ENCODE measurements around the gene TNFAIP3. TPM values are rescaled to one million over a fixed set of nuclear protein-coding genes. Genes with fewer than 3 reads are reported as not detected.

Gene TNFAIP3
- total and polyA plus RNA-seq, 2 of the 8 experiments (the other 6 are each of a cell fraction or from before 2014, with no cell fraction given) = 1.6 to 2.0 TPM

GRCh38 chr6:137923866-137924653 is 57.0 kb downstream of the TNFAIP3 start:
- no peak overlapping the region for H2AFZ ChIP-seq (ENCODE audit: low read length)
- H3K18ac ChIP-seq (ENCODE audit: extremely low read depth, low read length) = no peak overlapping the region
- H2BK5ac ChIP-seq (ENCODE audit: low read depth, low read length) = no peak overlapping the region
- no peaks in the 10 kb centered on the region for H3K9me3 ChIP-seq (ENCODE audit: insufficient read depth in 2 of 2, low read depth in 1 of 2, low read length in 1 of 2)
- H3K14ac ChIP-seq (ENCODE audit: insufficient read length) = no peak overlapping the region
- H4K8ac ChIP-seq (ENCODE audit: extremely low read depth, insufficient read depth, low read length) = no peak overlapping the region
- H3K56ac ChIP-seq (replicated peaks; ENCODE audit: insufficient read length, low read depth, low read length) = no peak overlapping the region
- DNase-seq (ENCODE audit: low read depth in 1 of 2, low spot score in 2 of 2) (no peak), FAIRE-seq (no peak)
- no peak overlapping the region for H3K9ac ChIP-seq (replicated peaks in 1 of 4; ENCODE audit: extremely low read depth in 1 of 4, low read depth in 3 of 4, low read length in 3 of 4)
- POLR2A ChIA-PET (ENCODE audit: partially characterized antibody) = no interaction called here
- no peak overlapping the region for H2BK120ac ChIP-seq (replicated peaks; ENCODE audit: low read depth, low read length)
- no peak overlapping the region for H3K4ac ChIP-seq (replicated peaks; ENCODE audit: insufficient read length, low read depth, low read length)
- no peak overlapping the region for H2AK5ac ChIP-seq (ENCODE audit: low read depth, low read length)
- no peaks in the 10 kb centered on the region for H3K79me2 ChIP-seq (ENCODE audit: control insufficient read depth in 1 of 2, insufficient read depth in 2 of 2, low read length in 2 of 2)
- no peak overlapping the region for H2BK12ac ChIP-seq (ENCODE audit: low read depth, low read length)
- H3K4me3 ChIP-seq (ENCODE audit: extremely low read depth in 1 of 4, insufficient read depth in 2 of 4, low read depth in 3 of 4, low read length in 4 of 4) = no peak overlapping the region
- H4K91ac ChIP-seq (replicated peaks; ENCODE audit: insufficient read length, low read length) = no peak overlapping the region
- H3K4me1 ChIP-seq (replicated peaks in 1 of 4; ENCODE audit: control insufficient read depth in 3 of 4, insufficient read depth in 4 of 4, low read length in 3 of 4) = peaks cover 3 to 18% (median 6%) of the 10 kb centered on the region in 4 experiments; a peak in 6 of 7 replicates
- H3K27me3 ChIP-seq (replicated peaks in 1 of 4; ENCODE audit: control insufficient read depth in 3 of 4, extremely low read depth in 1 of 4, insufficient read depth in 3 of 4, low read length in 3 of 4) = peaks cover 0 to 2% (median 0%) of the 10 kb centered on the region in 4 experiments; a peak in 1 of 7 replicates
- H3K23me2 ChIP-seq (ENCODE audit: low read depth, low read length) = no peaks in the 10 kb centered on the region; the same call in 1 of the 2 replicates
- no peak overlapping the region for H3K23ac ChIP-seq (ENCODE audit: insufficient read length)
- no peak overlapping the region for H2BK15ac ChIP-seq (ENCODE audit: low read length)
- no peaks in the 10 kb centered on the region for H4K20me1 ChIP-seq (replicated peaks in 1 of 2; ENCODE audit: control insufficient read depth in 1 of 2, insufficient read depth in 2 of 2, low read length in 2 of 2)
- no peak overlapping the region for H4K5ac ChIP-seq (ENCODE audit: insufficient read length, low read depth, low read length)
- H3K4me2 ChIP-seq (ENCODE audit: insufficient read depth in 1 of 2, low read depth in 2 of 2, low read length in 2 of 2) = no peak overlapping the region
- H3K36me3 ChIP-seq (ENCODE audit: control insufficient read depth in 2 of 4, insufficient read depth in 4 of 4, low read length in 3 of 4) = no peaks in the 10 kb centered on the region
- H3K79me1 ChIP-seq (ENCODE audit: low read depth, low read length) = no peaks in the 10 kb centered on the region
- no peak overlapping the region for H3K27ac ChIP-seq (ENCODE audit: low read depth, low read length)
- no peak overlapping the region for H2BK20ac ChIP-seq (ENCODE audit: low read length)
- CTCF ChIA-PET (ENCODE audit: partially characterized antibody) = interaction anchor here (0.6 to 2.5 kb wide), 11 partner anchors 9 to 287 kb away, joined by 3 to 6 read pairs (median 3); no protein-coding TSS in a partner anchor
- 94% methylated on average over 4 of the region's 4 CpGs; no CpG with 5 or more reads in 1 of the 2 experiments for WGBS, 2 experiments (ENCODE audit: extremely low coverage in 1 of 2, insufficient coverage in 1 of 2, insufficient read length in 1 of 2, insufficient replicate concordance in 2 of 2, low coverage in 1 of 2, low lambda C conversion rate in 2 of 2, missing lambda C conversion rate in 1 of 2)
- no peak for TF ChIP-seq SIX5 (IDR thresholded peaks at IDR 0.05; ENCODE audit: low read depth, low read length)
- no peak for TF ChIP-seq ZNF274 (IDR thresholded peaks at IDR 0.05; ENCODE audit: borderline replicate concordance, extremely low read depth, low read length)
- TF ChIP-seq SP2 (IDR thresholded peaks at IDR 0.05; ENCODE audit: low read length) = no peak
- no peak for TF ChIP-seq EP300 (IDR thresholded peaks at IDR 0.05; ENCODE audit: borderline replicate concordance in 1 of 2, low read depth in 2 of 2, low read length in 2 of 2)
- TF ChIP-seq HDAC6 (IDR thresholded peaks at IDR 0.05; ENCODE audit: low read depth, low read length) = no peak
- no peak for TF ChIP-seq TAF1 (IDR thresholded peaks at IDR 0.05; ENCODE audit: low read depth, low read length)
- TF ChIP-seq KDM1A (IDR thresholded peaks at IDR 0.05; ENCODE audit: borderline replicate concordance, low read length) = no peak
- TF ChIP-seq BACH1 (IDR thresholded peaks at IDR 0.05; ENCODE audit: low read length) = no peak
- no peak for TF ChIP-seq MAX (IDR thresholded peaks at IDR 0.05)
- TF ChIP-seq POLR2AphosphoS5 (IDR thresholded peaks at IDR 0.05; ENCODE audit: low read depth, low read length) = no peak
- no peak for TF ChIP-seq E2F6 (IDR thresholded peaks at IDR 0.05)
- no peak for TF ChIP-seq FOSL1 (IDR thresholded peaks at IDR 0.05; ENCODE audit: insufficient read depth, low read depth, low read length)
